ENCODE results near the gene CALML3. TPM values are rescaled to one million over a fixed set of nuclear protein-coding genes. Genes with fewer than 3 reads are reported as not detected.

The CALML3 gene
- total RNA-seq, 1 donor from 2014 or later: not detected

DNA sequence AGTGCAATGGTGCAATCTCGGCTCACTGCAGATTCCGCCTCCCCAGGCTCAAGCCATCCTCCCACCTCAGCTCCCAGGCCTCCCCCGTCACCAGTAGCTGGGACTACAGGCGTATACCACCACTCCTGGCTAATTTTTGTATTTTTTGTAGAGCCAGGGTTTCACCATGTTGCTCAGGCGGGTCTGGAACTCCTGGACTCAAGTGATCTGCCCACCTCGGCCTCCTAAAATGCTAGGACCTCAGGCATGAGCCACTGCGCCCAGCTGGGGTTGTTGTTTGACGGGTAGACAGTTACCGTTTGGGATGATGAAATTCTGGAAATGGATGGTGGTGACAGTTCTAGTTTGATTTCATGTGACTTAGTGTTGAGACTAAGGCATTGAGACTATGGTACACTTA is 15.3 kb downstream of the CALML3 start:
- no peak for DNase-seq
- Histone ChIP-seq H3K9me3 (replicated peaks) (peaks cover 34% of the 10 kb centered on the region), H3K27ac (replicated peaks) (no peak overlapping the region), H3K4me1 (no peaks in the 10 kb centered on the region), H3K4me3 (no peak overlapping the region), H3K36me3 (no peaks in the 10 kb centered on the region), H3K27me3 (ENCODE audit: low read depth) (no peaks in the 10 kb centered on the region)
- intact Hi-C loops (cut with micrococcal nuclease): no loop called here
- TF ChIP-seq, protein P1, sequence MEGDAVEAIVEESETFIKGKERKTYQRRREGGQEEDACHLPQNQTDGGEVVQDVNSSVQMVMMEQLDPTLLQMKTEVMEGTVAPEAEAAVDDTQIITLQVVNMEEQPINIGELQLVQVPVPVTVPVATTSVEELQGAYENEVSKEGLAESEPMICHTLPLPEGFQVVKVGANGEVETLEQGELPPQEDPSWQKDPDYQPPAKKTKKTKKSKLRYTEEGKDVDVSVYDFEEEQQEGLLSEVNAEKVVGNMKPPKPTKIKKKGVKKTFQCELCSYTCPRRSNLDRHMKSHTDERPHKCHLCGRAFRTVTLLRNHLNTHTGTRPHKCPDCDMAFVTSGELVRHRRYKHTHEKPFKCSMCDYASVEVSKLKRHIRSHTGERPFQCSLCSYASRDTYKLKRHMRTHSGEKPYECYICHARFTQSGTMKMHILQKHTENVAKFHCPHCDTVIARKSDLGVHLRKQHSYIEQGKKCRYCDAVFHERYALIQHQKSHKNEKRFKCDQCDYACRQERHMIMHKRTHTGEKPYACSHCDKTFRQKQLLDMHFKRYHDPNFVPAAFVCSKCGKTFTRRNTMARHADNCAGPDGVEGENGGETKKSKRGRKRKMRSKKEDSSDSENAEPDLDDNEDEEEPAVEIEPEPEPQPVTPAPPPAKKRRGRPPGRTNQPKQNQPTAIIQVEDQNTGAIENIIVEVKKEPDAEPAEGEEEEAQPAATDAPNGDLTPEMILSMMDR (IDR thresholded peaks at IDR 0.05; ENCODE audit: borderline replicate concordance): no peak

DNA sequence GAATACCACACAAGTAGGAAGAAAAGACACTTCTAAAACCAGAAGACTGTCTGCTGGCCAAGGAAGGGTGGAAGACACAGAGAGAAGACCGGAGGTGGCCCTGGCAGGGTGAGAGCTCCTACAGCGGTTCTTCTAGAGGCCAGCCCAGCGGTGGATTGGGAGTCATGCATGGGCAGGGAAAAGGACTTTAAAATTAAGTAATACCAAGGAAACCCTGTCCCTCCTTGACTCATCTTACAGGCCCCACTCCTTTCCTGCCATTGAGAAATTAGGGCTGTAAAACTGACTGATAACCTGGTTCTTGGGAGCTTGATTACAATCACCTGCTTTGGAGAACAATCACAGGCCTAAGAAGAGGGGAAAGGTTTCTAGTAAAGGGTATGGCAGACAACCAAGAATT is 16.1 kb downstream of the CALML3 start:
- Histone ChIP-seq H3K4me1 (peaks cover 5% of the 10 kb centered on the region), H3K36me3 (no peaks in the 10 kb centered on the region), H3K4me3 (no peak overlapping the region), H3K27ac (replicated peaks) (no peak overlapping the region), H3K27me3 (ENCODE audit: low read depth) (no peaks in the 10 kb centered on the region), H3K9me3 (replicated peaks) (peaks cover 34% of the 10 kb centered on the region)
- no peak for DNase-seq
- intact Hi-C loops (cut with micrococcal nuclease): no loop called here
- TF ChIP-seq, protein P1 (IDR thresholded peaks at IDR 0.05; ENCODE audit: borderline replicate concordance): no peak

DNA sequence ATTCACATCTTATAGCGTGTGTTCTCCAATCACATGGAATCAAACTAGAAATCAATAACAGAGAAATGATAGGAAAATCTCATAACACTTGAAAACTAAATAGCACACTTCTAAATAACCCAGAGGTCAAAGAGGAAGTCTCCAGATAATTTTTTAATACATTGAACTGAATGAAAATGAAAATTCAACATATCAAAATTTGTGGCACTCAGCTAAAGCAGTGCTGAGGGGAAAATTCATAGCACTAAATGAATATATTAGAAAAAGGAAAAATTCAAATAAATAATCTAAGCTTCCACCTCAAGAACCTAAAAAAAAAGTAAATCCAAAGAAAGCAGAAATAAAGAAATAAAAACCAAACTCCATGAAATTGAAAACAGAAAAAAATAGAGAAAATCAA is 17.3 kb downstream of the CALML3 start:
- intact Hi-C loops (cut with micrococcal nuclease): no loop called here
- Histone ChIP-seq H3K4me3 (no peak overlapping the region), H3K9me3 (replicated peaks) (peaks cover 34% of the 10 kb centered on the region), H3K36me3 (no peaks in the 10 kb centered on the region), H3K27me3 (ENCODE audit: low read depth) (no peaks in the 10 kb centered on the region), H3K4me1 (peaks cover 16% of the 10 kb centered on the region), H3K27ac (replicated peaks) (no peak overlapping the region)
- TF ChIP-seq, protein P1 (IDR thresholded peaks at IDR 0.05; ENCODE audit: borderline replicate concordance): no peak
- DNase-seq: no peak

DNA sequence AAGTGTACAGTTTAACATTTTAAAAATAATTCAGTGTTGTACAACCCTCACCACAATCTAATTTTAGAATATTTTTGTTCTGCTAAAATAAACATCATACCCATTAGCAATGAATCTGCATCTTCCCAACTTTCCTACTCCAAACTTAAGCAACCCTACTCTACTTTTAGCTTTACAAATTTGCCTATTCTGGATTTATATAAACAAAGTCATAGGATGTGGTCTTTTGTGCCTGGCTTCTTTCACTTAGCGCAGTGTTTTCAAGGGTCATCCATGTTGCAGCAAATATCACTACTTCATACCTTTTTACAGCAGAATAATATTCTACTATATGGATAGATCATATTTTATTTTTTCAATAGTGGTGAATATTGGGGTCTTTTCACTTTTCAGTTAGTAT is 18.9 kb downstream of the CALML3 start:
- H3K36me3 ChIP-seq: no peaks in the 10 kb centered on the region

DNA sequence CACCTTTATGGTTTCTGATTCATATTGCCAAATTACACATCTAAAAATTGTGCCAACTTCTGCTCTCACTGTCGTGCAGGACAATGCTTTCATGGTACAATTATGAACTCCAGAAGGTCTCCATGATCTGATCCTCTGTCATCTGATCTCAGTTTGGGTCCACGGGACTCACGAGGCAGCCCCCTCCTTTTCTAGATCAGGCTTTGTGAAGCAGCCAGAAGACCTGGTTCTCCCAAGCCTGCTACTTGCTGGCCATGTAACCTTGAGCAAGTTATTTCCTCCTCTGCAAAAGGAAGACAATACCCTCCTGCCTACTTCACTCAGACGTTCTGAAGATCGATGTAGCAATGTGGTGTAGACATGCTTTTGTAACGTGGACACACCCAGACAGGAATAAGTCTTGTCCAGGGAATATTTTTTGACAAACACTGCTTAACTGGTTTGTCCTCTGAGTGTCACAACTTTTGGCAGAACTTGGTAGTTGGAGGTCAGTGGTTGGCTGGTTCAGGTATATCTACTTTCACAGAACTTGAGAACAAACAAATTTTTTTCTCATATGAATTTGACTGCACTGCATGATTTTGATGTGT is 19.6 kb downstream of the CALML3 start:
- no peak overlapping the region for H3K4me3 ChIP-seq
- H3K27me3 ChIP-seq (ENCODE audit: low read depth): no peaks in the 10 kb centered on the region
- intact Hi-C loops (cut with micrococcal nuclease): no loop called here
- TF ChIP-seq, protein P1 (IDR thresholded peaks at IDR 0.05; ENCODE audit: borderline replicate concordance): no peak
- H3K9me3 ChIP-seq (replicated peaks): peaks cover 34% of the 10 kb centered on the region
- no peak for DNase-seq
- peaks cover 36% of the 10 kb centered on the region for H3K4me1 ChIP-seq
- H3K36me3 ChIP-seq: no peaks in the 10 kb centered on the region
- H3K27ac ChIP-seq (replicated peaks): no peak overlapping the region

More for the DNA sequence above, 18.9 kb downstream of the CALML3 start:
- no peaks in the 10 kb centered on the region for H3K27me3 ChIP-seq (ENCODE audit: low read depth)
- peaks cover 31% of the 10 kb centered on the region for H3K4me1 ChIP-seq
- DNase-seq: no peak
- peaks cover 34% of the 10 kb centered on the region for H3K9me3 ChIP-seq (replicated peaks)
- H3K27ac ChIP-seq (replicated peaks): no peak overlapping the region
- H3K4me3 ChIP-seq: no peak overlapping the region
- TF ChIP-seq, protein P1 (IDR thresholded peaks at IDR 0.05; ENCODE audit: borderline replicate concordance): no peak
- intact Hi-C loops (cut with micrococcal nuclease): no loop called here

All from left ventricle myocardium inferior (tissue), 1 donor.